Neural crest cell (in vitro differentiated cells): ENCODE measurements around the gene XG. TPM values are rescaled to one million over a fixed set of nuclear protein-coding genes. Genes with fewer than 3 reads are reported as not detected.

Source experiments
- DNase-seq: peaks from one replicate; pipeline ENCODE4 v3.0.0; 2021; ENCODE audit warnings: low read depth, mixed read lengths, low spot score
- H3K27ac Mint-ChIP-seq: one replicate; pipeline ENCODE4 v1.8.0; 2021; ENCODE audit warnings: mild to moderate bottlenecking, mixed read lengths; ENCODE audit not compliant: unreplicated experiment
- H3K27me3 Mint-ChIP-seq: 2 replicates; pipeline ENCODE4 v1.8.0; 2021; ENCODE audit warnings: low read depth, mild to moderate bottlenecking, mixed read lengths
- H3K36me3 Mint-ChIP-seq: 2 replicates; pipeline ENCODE4 v1.8.0; 2021; ENCODE audit warnings: low read depth, mild to moderate bottlenecking, mixed read lengths
- H3K4me1 Mint-ChIP-seq: 2 replicates; pipeline ENCODE4 v1.8.0; 2021; ENCODE audit warnings: mixed read lengths
- H3K4me3 Mint-ChIP-seq: one replicate; pipeline ENCODE4 v1.8.0; 2021; ENCODE audit warnings: mild to moderate bottlenecking, mixed read lengths
- H3K9me3 Mint-ChIP-seq: 2 replicates; pipeline ENCODE4 v1.8.0; 2021; ENCODE audit warnings: mixed read lengths
- CTCF ChIP-seq: fragments of 200-600 bp; sonication (generic); conservative IDR thresholded peaks from 2 replicates; pipeline ENCODE4 v1.5.0; 2021; ENCODE audit warnings: antibody characterized with exemption, mild to moderate bottlenecking
- total RNA-seq: library from RNA; stranded (reverse); gene quantifications from 2 replicates; pipeline ENCODE4 v1.2.1, GENCODE V29; 2021

The XG gene
- total RNA-seq, 1 donor from 2014 or later = not detected

- Mint-ChIP-seq H3K27me3 (no peaks in the 10 kb centered on the region), H3K27ac (no peak overlapping the region), H3K4me3 (no peak overlapping the region), H3K36me3 (peaks cover 81% of the 10 kb centered on the region), H3K4me1 (peaks cover 21% of the 10 kb centered on the region), H3K9me3 (peaks cover 32% of the 10 kb centered on the region)
- no peak for DNase-seq
- TF ChIP-seq CTCF = no peak
Measured at GRCh38 chrX:2837961-2838360, 86.1 kb downstream of the XG start.

GRCh38 chrX:2840961-2841360 lies 89.1 kb downstream of the XG start:
- no peak for DNase-seq
- no peak for TF ChIP-seq CTCF
- peaks cover 7% of the 10 kb centered on the region for H3K4me1 Mint-ChIP-seq
- H3K4me3 Mint-ChIP-seq = no peak overlapping the region
- H3K27me3 Mint-ChIP-seq = no peaks in the 10 kb centered on the region
- H3K9me3 Mint-ChIP-seq = peaks cover 35% of the 10 kb centered on the region
- peaks cover 63% of the 10 kb centered on the region for H3K36me3 Mint-ChIP-seq
- H3K27ac Mint-ChIP-seq = no peak overlapping the region

- Mint-ChIP-seq H3K4me3 (no peak overlapping the region), H3K27me3 (no peaks in the 10 kb centered on the region), H3K27ac (no peak overlapping the region), H3K4me1 (peaks cover 7% of the 10 kb centered on the region), H3K36me3 (peaks cover 60% of the 10 kb centered on the region), H3K9me3 (peaks cover 33% of the 10 kb centered on the region)
- TF ChIP-seq CTCF = no peak
- no peak for DNase-seq
Measured at GRCh38 chrX:2841537-2841936, 89.7 kb downstream of the XG start.

GRCh38 chrX:2846992-2847391 lies 95.2 kb downstream of the XG start:
- Mint-ChIP-seq H3K27me3 (no peaks in the 10 kb centered on the region), H3K36me3 (peaks cover 23% of the 10 kb centered on the region), H3K27ac (no peak overlapping the region), H3K4me3 (no peak overlapping the region), H3K4me1 (peaks cover 19% of the 10 kb centered on the region), H3K9me3 (peaks cover 7% of the 10 kb centered on the region)
- DNase-seq = no peak
- TF ChIP-seq CTCF = no peak

GRCh38 chrX:2848871-2849301 lies 97.0 kb downstream of the XG start:
- Mint-ChIP-seq H3K4me3 (peak overlapping the region; percentile 9), H3K9me3 (peaks cover 3% of the 10 kb centered on the region), H3K27ac (peak overlapping the region; percentile 58), H3K36me3 (peaks cover 20% of the 10 kb centered on the region), H3K4me1 (peaks cover 19% of the 10 kb centered on the region), H3K27me3 (no peaks in the 10 kb centered on the region)
- DNase-seq = no peak
- no peak for TF ChIP-seq CTCF

- peaks cover 2% of the 10 kb centered on the region for H3K9me3 Mint-ChIP-seq
- no peak overlapping the region for H3K27ac Mint-ChIP-seq
- H3K4me1 Mint-ChIP-seq = no peaks in the 10 kb centered on the region
- no peak for DNase-seq
- H3K36me3 Mint-ChIP-seq = peaks cover 40% of the 10 kb centered on the region
- no peaks in the 10 kb centered on the region for H3K27me3 Mint-ChIP-seq
- no peak for TF ChIP-seq CTCF
- no peak overlapping the region for H3K4me3 Mint-ChIP-seq
Measured at GRCh38 chrX:2854918-2855317, 103.1 kb downstream of the XG start.
